Fibroblast of mammary gland (primary cell): ENCODE results near the gene COPE.

Experiments
- DNase-seq: peaks from one replicate; pipeline ENCODE4 v3.0.0-alpha.2; 2010; ENCODE audit warnings: low read depth
- H3K4me3 ChIP-seq: 2 replicates; pipeline ENCODE4 v1.5.1; 2011; ENCODE audit warnings: low read depth, mild to moderate bottlenecking, low read length, moderate library complexity; ENCODE audit not compliant: control insufficient read depth
- TF ChIP-seq, protein P1 (sequence below): conservative IDR thresholded peaks from 2 replicates; pipeline ENCODE4 v1.5.1; 2011; ENCODE audit warnings: low read depth, low read length, inconsistent platforms; ENCODE audit not compliant: control insufficient read depth, insufficient read depth

The COPE gene

DNA sequence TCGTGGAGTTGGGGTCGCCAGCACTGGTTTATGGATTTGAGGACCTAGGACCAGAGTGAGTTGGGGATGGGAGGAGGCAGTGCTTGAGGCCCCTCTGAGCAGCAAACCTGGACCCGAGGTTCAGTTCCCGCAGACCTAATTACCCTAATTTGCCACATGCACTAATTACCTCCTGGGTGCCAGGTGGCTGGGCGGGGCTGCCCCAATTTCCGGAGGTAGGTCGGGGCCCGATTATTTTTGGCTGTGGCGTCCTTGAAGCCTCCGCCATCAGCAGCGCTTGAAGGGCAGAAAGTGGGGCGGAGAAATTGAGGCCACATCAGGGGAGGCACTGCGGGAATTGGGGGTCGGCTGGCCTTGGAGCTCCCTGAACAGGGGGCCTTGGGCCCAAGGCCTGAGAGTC, 27.7 kb upstream of the COPE start:
- no peak overlapping the region for H3K4me3 ChIP-seq
- TF ChIP-seq, protein P1, sequence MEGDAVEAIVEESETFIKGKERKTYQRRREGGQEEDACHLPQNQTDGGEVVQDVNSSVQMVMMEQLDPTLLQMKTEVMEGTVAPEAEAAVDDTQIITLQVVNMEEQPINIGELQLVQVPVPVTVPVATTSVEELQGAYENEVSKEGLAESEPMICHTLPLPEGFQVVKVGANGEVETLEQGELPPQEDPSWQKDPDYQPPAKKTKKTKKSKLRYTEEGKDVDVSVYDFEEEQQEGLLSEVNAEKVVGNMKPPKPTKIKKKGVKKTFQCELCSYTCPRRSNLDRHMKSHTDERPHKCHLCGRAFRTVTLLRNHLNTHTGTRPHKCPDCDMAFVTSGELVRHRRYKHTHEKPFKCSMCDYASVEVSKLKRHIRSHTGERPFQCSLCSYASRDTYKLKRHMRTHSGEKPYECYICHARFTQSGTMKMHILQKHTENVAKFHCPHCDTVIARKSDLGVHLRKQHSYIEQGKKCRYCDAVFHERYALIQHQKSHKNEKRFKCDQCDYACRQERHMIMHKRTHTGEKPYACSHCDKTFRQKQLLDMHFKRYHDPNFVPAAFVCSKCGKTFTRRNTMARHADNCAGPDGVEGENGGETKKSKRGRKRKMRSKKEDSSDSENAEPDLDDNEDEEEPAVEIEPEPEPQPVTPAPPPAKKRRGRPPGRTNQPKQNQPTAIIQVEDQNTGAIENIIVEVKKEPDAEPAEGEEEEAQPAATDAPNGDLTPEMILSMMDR = no peak
- no peak for DNase-seq

DNA sequence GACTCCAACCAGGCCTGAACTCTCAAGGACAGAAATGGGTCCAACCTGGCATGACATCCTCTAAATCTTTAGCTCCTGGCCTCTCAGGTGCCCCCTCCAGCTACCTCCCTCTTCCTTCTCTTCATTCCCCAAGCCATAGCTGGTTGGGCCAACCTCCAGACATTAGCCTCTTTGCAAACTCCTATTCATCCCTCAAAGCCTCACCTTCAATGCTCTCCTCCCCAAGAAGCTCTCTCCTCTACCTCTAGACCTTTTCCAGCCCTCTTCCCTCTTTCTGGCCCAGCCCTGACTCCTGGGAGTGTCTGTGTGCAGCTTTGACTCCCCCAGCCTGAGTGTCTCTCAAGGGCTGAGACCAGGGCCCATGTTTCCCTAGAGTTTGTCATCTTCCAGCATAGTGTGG, 27.1 kb upstream of the COPE start:
- DNase-seq = no peak
- TF ChIP-seq, protein P1 = no peak
- H3K4me3 ChIP-seq = no peak overlapping the region

DNA sequence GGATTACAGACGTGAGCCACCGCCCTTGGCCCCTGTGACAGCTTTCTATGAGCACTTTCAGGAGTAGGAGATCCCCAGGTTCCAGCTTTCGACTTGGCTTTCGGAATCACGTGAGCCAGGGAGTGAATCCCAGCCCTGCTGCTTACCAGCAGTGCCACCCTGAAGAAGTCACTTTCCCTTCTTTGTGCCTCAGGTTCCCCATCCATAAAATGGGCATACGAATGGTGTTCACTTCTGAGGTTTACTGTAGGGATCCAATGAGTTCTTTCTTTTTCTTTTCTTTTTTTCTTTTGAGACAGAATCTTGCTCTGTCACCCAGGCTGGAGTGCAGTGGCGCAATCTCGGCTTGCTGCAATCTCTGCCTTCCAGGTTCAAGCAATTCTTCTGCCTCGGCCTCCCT, 26.1 kb upstream of the COPE start:
- no peak for DNase-seq
- TF ChIP-seq, protein P1 = no peak
- no peak overlapping the region for H3K4me3 ChIP-seq

DNA sequence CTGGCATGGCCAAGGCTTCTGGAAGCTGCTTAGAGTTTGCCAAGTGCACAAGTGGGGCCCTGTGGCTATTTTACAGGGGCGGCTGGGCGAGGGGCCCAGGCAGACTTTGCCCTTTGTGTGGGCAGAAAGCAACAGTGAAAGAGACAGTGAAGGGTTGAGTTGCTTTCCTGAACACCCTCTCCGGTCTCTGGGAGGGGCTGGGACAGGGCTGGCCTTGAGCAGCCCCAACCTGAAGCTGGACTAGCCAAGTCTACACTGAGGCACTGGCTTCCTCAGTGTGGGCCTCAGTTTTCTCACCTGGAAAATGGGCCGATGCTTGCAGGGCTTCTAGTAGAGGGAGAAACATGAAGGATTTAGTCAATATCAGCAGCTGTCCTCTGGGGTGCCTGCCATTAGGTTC, 24.3 kb upstream of the COPE start:
- TF ChIP-seq, protein P1 = no peak
- DNase-seq = no peak
- H3K4me3 ChIP-seq = no peak overlapping the region

DNA sequence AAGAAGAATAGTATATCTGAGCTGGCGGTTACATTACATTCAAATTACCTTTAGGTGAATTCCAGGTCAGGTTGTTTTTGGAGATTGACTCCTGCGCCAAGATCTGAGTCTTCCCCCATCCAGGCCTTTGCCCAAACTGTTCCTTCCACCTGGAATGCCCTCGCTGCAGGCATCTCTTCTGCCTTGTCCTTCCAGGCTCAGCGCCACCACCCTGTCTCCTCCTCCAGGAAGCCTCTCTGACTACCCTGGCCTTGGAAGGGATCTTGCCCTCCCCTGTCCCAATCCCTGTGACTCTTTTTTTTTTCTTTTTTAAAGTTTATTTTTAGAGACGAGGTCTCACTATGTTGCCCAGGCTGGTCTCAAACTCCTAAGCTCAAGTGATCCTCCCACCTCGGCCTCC, 23.5 kb upstream of the COPE start:
- TF ChIP-seq, protein P1 = no peak
- H3K4me3 ChIP-seq = no peak overlapping the region
- DNase-seq = no peak

DNA sequence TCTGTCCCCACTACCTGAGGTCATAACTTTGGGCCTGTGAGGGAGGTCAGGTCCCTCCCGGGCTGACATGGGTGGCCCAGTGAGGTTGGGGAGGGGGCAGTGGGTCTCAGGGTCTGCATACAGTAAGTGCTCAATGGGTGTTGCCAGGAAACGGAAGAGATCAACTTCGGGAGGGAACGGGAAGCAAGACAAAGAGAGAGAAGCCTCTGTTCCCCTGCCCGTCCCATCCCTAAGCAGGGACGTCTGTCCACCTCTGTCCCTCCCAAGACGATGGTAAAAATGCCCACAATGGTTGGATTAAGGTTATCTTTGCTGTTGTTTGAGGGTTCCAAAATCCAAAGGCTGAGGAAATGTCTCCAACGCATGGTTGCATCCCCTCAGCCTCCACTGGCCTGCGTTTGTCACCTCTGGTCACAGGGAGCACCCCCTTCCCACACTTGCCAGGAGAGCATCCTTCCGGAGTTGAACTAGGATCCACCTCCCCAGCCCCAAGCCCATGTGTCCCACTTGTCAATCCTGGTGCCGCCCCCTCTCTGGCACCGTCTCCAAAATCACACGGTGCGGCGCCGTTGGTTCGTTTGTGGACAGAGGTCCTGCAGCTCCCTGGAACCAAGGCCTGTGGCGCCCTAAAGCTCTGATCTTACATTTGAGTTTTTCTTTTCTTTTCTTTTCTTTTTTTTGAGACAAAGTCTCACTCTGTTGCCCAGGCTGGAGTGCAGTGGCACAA, 22.6 kb upstream of the COPE start:
- TF ChIP-seq, protein P1 = no peak
- H3K4me3 ChIP-seq = peak overlapping the region; percentile 4
- DNase-seq = no peak
